Osteocyte (in vitro differentiated cells): ENCODE measurements around the gene TFB2M. TPM values are rescaled to one million over a fixed set of nuclear protein-coding genes. Genes with fewer than 3 reads are reported as not detected.

Experiments
- DNase-seq: peaks from one replicate; pipeline ENCODE4 v3.0.0; 2021; ENCODE audit warnings: mixed read lengths; ENCODE audit not compliant: unreplicated experiment; ENCODE audit errors: extremely low spot score
- H3K27ac Mint-ChIP-seq: one replicate; pipeline ENCODE4 v1.8.0; 2021; ENCODE audit warnings: mild to moderate bottlenecking, mixed read lengths; ENCODE audit not compliant: unreplicated experiment
- H3K27me3 Mint-ChIP-seq: one replicate; pipeline ENCODE4 v1.8.0; 2021; ENCODE audit warnings: mixed read lengths; ENCODE audit not compliant: unreplicated experiment
- H3K36me3 Mint-ChIP-seq: one replicate; pipeline ENCODE4 v1.8.0; 2021; ENCODE audit warnings: mixed read lengths; ENCODE audit not compliant: unreplicated experiment
- H3K4me1 Mint-ChIP-seq: one replicate; pipeline ENCODE4 v1.8.0; 2021; ENCODE audit warnings: mixed read lengths; ENCODE audit not compliant: unreplicated experiment
- H3K4me3 Mint-ChIP-seq: one replicate; pipeline ENCODE4 v1.8.0; 2021; ENCODE audit warnings: mild to moderate bottlenecking, moderate library complexity, mixed read lengths; ENCODE audit not compliant: unreplicated experiment
- H3K9me3 Mint-ChIP-seq: one replicate; pipeline ENCODE4 v1.8.0; 2021; ENCODE audit warnings: mixed read lengths; ENCODE audit not compliant: unreplicated experiment
- CTCF ChIP-seq: fragments of 200-600 bp; sonication (generic); IDR thresholded peaks from 2 replicates; pipeline ENCODE4 v1.5.0; 2021; ENCODE audit warnings: antibody characterized with exemption, mild to moderate bottlenecking, moderate library complexity
- total RNA-seq: library from RNA; stranded (reverse); gene quantifications from 2 replicates; pipeline ENCODE4 v1.2.1, GENCODE V29; 2021

Gene TFB2M
- total RNA-seq, 1 donor from 2014 or later = 12.5 TPM

- H3K4me3 Mint-ChIP-seq = no peak overlapping the region
- no peak overlapping the region for H3K27ac Mint-ChIP-seq
- TF ChIP-seq CTCF = no peak
- H3K9me3 Mint-ChIP-seq = no peaks in the 10 kb centered on the region
- H3K36me3 Mint-ChIP-seq = peaks cover 39% of the 10 kb centered on the region
- no peaks in the 10 kb centered on the region for H3K27me3 Mint-ChIP-seq
- DNase-seq = no peak
- no peaks in the 10 kb centered on the region for H3K4me1 Mint-ChIP-seq
These were observed 8.0 kb downstream of the TFB2M start for GRCh38 chr1:246558041-246558440.

DNA sequence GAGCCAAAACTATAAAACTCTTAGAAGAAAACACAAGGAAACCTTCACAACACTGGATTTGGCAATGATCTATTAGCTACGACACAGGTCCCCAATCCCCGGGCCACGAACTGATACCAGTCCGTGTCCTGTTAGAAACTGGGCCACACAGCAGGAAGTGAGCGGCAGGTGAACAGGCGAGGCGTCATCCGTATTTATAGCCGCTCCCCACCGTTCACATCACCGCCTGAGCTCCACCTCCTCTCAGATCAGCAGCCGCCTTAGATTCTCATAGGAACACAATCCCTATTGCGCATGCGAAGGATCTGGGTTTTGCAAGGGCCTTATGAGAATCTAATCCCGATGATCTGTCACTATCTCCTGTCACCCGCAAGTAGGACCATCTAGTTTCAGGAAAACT, 11.9 kb downstream of the TFB2M start:
- DNase-seq = no peak
- Mint-ChIP-seq H3K27me3 (no peaks in the 10 kb centered on the region), H3K27ac (no peak overlapping the region), H3K4me3 (no peak overlapping the region), H3K36me3 (peaks cover 43% of the 10 kb centered on the region), H3K4me1 (no peaks in the 10 kb centered on the region), H3K9me3 (no peaks in the 10 kb centered on the region)
- no peak for TF ChIP-seq CTCF

- no peaks in the 10 kb centered on the region for H3K27me3 Mint-ChIP-seq
- no peak for TF ChIP-seq CTCF
- no peaks in the 10 kb centered on the region for H3K9me3 Mint-ChIP-seq
These were observed 14.0 kb downstream of the TFB2M start for GRCh38 chr1:246552110-246552509.

DNA sequence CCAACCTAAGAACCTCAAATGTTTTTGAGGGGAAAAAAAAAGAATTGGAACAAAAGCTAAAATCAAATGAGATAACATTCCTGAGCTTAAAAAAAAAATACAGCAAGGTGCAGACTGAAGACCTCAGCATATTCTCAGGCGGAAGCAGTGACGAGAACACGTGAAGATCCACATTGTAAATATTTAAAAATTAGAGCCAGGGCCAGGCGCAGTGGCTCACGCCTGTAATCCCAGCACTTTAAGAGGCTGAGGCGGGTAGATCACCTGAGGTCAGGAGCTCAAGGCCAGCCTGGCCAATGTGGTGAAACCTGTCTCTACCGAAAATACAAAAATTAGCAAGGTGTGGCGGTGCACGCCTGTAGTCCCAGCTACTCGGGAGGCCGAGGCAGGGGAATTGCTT, 15.7 kb downstream of the TFB2M start:
- H3K27ac Mint-ChIP-seq = no peak overlapping the region
- no peaks in the 10 kb centered on the region for H3K27me3 Mint-ChIP-seq
- no peak for TF ChIP-seq CTCF
- H3K4me1 Mint-ChIP-seq = no peaks in the 10 kb centered on the region
- peaks cover 32% of the 10 kb centered on the region for H3K36me3 Mint-ChIP-seq
- no peak for DNase-seq
- H3K9me3 Mint-ChIP-seq = no peaks in the 10 kb centered on the region
- H3K4me3 Mint-ChIP-seq = no peak overlapping the region

More at GRCh38 chr1:246552110-246552509, 14.0 kb downstream of the TFB2M start:
- DNase-seq = no peak
- Mint-ChIP-seq H3K36me3 (peaks cover 37% of the 10 kb centered on the region), H3K4me3 (no peak overlapping the region), H3K27ac (no peak overlapping the region), H3K4me1 (no peaks in the 10 kb centered on the region)

DNA sequence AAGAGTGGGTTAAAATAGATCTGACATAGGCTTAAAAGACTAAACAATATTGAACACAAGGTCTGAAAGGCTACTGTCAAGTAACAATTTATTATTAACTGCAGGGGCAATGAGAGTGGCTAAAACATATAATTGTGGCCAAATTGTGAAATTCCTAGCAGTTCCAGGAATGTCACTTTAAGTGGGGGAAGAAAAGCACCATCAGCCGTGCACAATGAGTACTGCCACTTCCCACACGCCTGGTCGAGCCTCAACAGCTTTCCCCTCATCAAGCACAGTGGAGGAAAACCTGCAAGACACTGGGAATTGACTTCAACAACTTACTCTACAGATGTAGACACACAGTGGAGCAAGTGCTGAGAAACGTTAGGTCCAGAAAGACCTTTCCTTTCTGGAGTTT, 16.4 kb downstream of the TFB2M start:
- no peak overlapping the region for H3K4me3 Mint-ChIP-seq
- TF ChIP-seq CTCF = no peak
- H3K4me1 Mint-ChIP-seq = no peaks in the 10 kb centered on the region
- DNase-seq = no peak
- peaks cover 27% of the 10 kb centered on the region for H3K36me3 Mint-ChIP-seq
- H3K9me3 Mint-ChIP-seq = no peaks in the 10 kb centered on the region
- no peaks in the 10 kb centered on the region for H3K27me3 Mint-ChIP-seq
- H3K27ac Mint-ChIP-seq = no peak overlapping the region
